GM23338 (cell line): ENCODE results near the gene DHX36. TPM values are rescaled to one million over a fixed set of nuclear protein-coding genes. Genes with fewer than 3 reads are reported as not detected.

Source experiments
- ATAC-seq: fragments of 200-7000 bp; cut with Tn5 transposase; 3 replicates; pipeline ENCODE4 v1.9.1; 2020
- DNase-seq: peaks from one replicate; pipeline ENCODE4 v3.0.0-alpha.2; 2015; ENCODE audit warnings: low spot score
- H2AFZ ChIP-seq: fragments of 200-600 bp; sonication (generic); 2 replicates; pipeline ENCODE4 v1.8.0; 2016; ENCODE audit warnings: antibody characterized with exemption, mild to moderate bottlenecking, moderate library complexity
- H3F3A ChIP-seq: fragments of 200-600 bp; sonication (generic); replicated peaks from 2 replicates; pipeline ENCODE4 v1.8.0; 2017; ENCODE audit warnings: antibody characterized with exemption, mixed run types, low read depth
- H3K27ac ChIP-seq: fragments of 200-600 bp; sonication (generic); 2 replicates; pipeline ENCODE4 v1.6.1; 2016; ENCODE audit warnings: low read depth
- H3K27me3 ChIP-seq: fragments of 200-600 bp; sonication (generic); 2 replicates; pipeline ENCODE4 v1.8.0; 2016; ENCODE audit warnings: mild to moderate bottlenecking, mixed run types, moderate library complexity; ENCODE audit not compliant: insufficient read depth
- H3K36me3 ChIP-seq: fragments of 200-600 bp; sonication (generic); 2 replicates; pipeline ENCODE4 v1.8.0; 2016; ENCODE audit warnings: mild to moderate bottlenecking; ENCODE audit not compliant: insufficient read depth
- H3K4me1 ChIP-seq: fragments of 200-600 bp; sonication (generic); 2 replicates; pipeline ENCODE4 v1.8.0; 2016; ENCODE audit warnings: mild to moderate bottlenecking, moderate library complexity; ENCODE audit not compliant: insufficient read depth
- H3K4me2 ChIP-seq: fragments of 200-600 bp; sonication (generic); 2 replicates; pipeline ENCODE4 v1.7.1; 2017; ENCODE audit warnings: mixed run types
- H3K4me3 ChIP-seq: fragments of 200-600 bp; sonication (generic); 2 replicates; pipeline ENCODE4 v1.6.1; 2016; ENCODE audit warnings: mixed run types
- H3K79me2 ChIP-seq: fragments of 200-600 bp; sonication (generic); replicated peaks from 2 replicates; pipeline ENCODE4 v1.8.0; 2017; ENCODE audit warnings: mild to moderate bottlenecking; ENCODE audit not compliant: insufficient read depth
- H3K9me2 ChIP-seq: fragments of 200-600 bp; sonication (generic); 2 replicates; pipeline ENCODE4 v1.8.0; 2017; ENCODE audit not compliant: insufficient read depth
- H4K20me1 ChIP-seq: fragments of 200-600 bp; sonication (generic); replicated peaks from 2 replicates; pipeline ENCODE4 v1.8.0; 2017; ENCODE audit warnings: mild to moderate bottlenecking; ENCODE audit not compliant: insufficient read depth
- H3K27ac Mint-ChIP-seq: 2 replicates; pipeline ENCODE4 v1.8.0; 2020; ENCODE audit warnings: inconsistent platforms, mild to moderate bottlenecking, moderate library complexity, mixed read lengths
- H3K27me3 Mint-ChIP-seq: 3 replicates; pipeline ENCODE4 v1.8.0; 2022; ENCODE audit warnings: low read depth, mild to moderate bottlenecking, moderate library complexity, mixed read lengths, inconsistent platforms; ENCODE audit not compliant: insufficient read depth, poor library complexity
- H3K36me3 Mint-ChIP-seq: 3 replicates; pipeline ENCODE4 v1.8.0; 2021; ENCODE audit warnings: low read depth, mild to moderate bottlenecking, inconsistent platforms, moderate library complexity, mixed read lengths
- H3K4me1 Mint-ChIP-seq: 3 replicates; pipeline ENCODE4 v1.8.0; 2020; ENCODE audit warnings: mild to moderate bottlenecking, inconsistent platforms, mixed read lengths
- H3K4me3 Mint-ChIP-seq: 3 replicates; pipeline ENCODE4 v1.8.0; 2021; ENCODE audit warnings: moderate library complexity, mild to moderate bottlenecking, inconsistent platforms, mixed read lengths
- H3K9me3 Mint-ChIP-seq: 3 replicates; pipeline ENCODE4 v1.8.0; 2020; ENCODE audit warnings: moderate library complexity, mild to moderate bottlenecking, inconsistent platforms, mixed read lengths
- CREB1 ChIP-seq: fragments of 250-450 bp; sonication (Bioruptor Pico); IDR thresholded peaks from 2 replicates; pipeline ENCODE4 v1.5.0; 2020; ENCODE audit warnings: low read depth, mild to moderate bottlenecking, moderate library complexity
- CTCF ChIP-seq, 2 experiments: fragments of 200-600 bp in 1 of 2; sonication (generic) in 1 of 2; conservative IDR thresholded peaks; 2 replicates each; pipeline versions ENCODE4 v1.5.1 to v1.6.1; 2016 to 2017; ENCODE audit warnings: antibody characterized with exemption in 2 of 2, low read depth in 2 of 2, mild to moderate bottlenecking in 2 of 2, moderate library complexity in 1 of 2
- ETS1 ChIP-seq: IDR thresholded peaks from 2 replicates; pipeline ENCODE4 v1.6.1; 2016; ENCODE audit warnings: antibody characterized with exemption
- EZH2phosphoT487 ChIP-seq: fragments of 200-600 bp; sonication (generic); IDR thresholded peaks from one replicate; pipeline ENCODE4 v1.8.1; 2018; ENCODE audit warnings: antibody characterized with exemption; ENCODE audit not compliant: unreplicated experiment
- JUNB ChIP-seq: IDR thresholded peaks from one replicate; pipeline ENCODE4 v1.6.1; 2016; ENCODE audit warnings: antibody characterized with exemption; ENCODE audit not compliant: unreplicated experiment
- POLR2AphosphoS5 ChIP-seq: IDR thresholded peaks from 2 replicates; pipeline ENCODE4 v1.6.1; 2016; ENCODE audit warnings: antibody characterized with exemption, low read depth
- REST ChIP-seq: IDR thresholded peaks from one replicate; pipeline ENCODE4 v1.6.1; 2018; ENCODE audit warnings: antibody characterized with exemption; ENCODE audit not compliant: unreplicated experiment
- ZNF331 ChIP-seq: fragments of 250-450 bp; sonication (Bioruptor Pico); IDR thresholded peaks from 2 replicates; pipeline ENCODE4 v1.5.0; 2020; ENCODE audit warnings: low read depth, mild to moderate bottlenecking, moderate library complexity
- polyA plus RNA-seq: library from polyadenylated mRNA; unstranded; fragments of >200 nt; fragmentation: Nextera tagmentation; extraction: Ambion mirVana; gene quantifications from 2 replicates; pipeline ENCODE4 v1.2.1, GENCODE V29; 2016
- total RNA-seq: library from RNA; depleted of rRNA; stranded (reverse); fragments of >200 nt; shearing (Covaris generic); gene quantifications from 2 replicates; pipeline ENCODE4 v1.2.3, GENCODE V29; 2014

The DHX36 gene
- total and polyA plus RNA-seq, 2 experiments from 2014 or later: 103 to 110 TPM

GRCh38 chr3:154254527-154254926 is 69.8 kb downstream of the DHX36 start:
- H3K27me3 ChIP-seq: no peaks in the 10 kb centered on the region
- no peak overlapping the region for H3K4me3 ChIP-seq
- Mint-ChIP-seq H3K4me3 (no peak overlapping the region), H3K36me3 (peaks cover 58% of the 10 kb centered on the region), H3K4me1 (peaks cover 13% of the 10 kb centered on the region), H3K27me3 (no peaks in the 10 kb centered on the region), H3K27ac (no peak overlapping the region), H3K9me3 (no peaks in the 10 kb centered on the region)
- no peaks in the 10 kb centered on the region for H3K9me2 ChIP-seq
- peaks cover 12% of the 10 kb centered on the region for H3K4me1 ChIP-seq
- H3K4me2 ChIP-seq: no peak overlapping the region
- H3K27ac ChIP-seq: no peak overlapping the region
- DNase-seq: no peak
- peaks cover 29% of the 10 kb centered on the region; the same call in 1 of the 2 replicates for H3K36me3 ChIP-seq
- no peak for ATAC-seq
- TF ChIP-seq REST (no peak), EZH2phosphoT487 (no peak), POLR2AphosphoS5 (no peak), ETS1 (no peak)
- no peaks in the 10 kb centered on the region for H3K79me2 ChIP-seq
- 0 out of 2 replicates have a peak, but pooled peaks cover 2% of the 10 kb centered on the region for H4K20me1 ChIP-seq
- H2AFZ ChIP-seq: no peak overlapping the region
- H3F3A ChIP-seq: no peaks in the 10 kb centered on the region; the same call in none of the 2 replicates

- H3F3A ChIP-seq: no peaks in the 10 kb centered on the region; the same call in none of the 2 replicates
- no peak overlapping the region; the same call in 1 of the 2 replicates for H3K27ac Mint-ChIP-seq
- peaks cover 14% of the 10 kb centered on the region for H3K4me1 Mint-ChIP-seq
- H3K9me3 Mint-ChIP-seq: no peaks in the 10 kb centered on the region
- no peaks in the 10 kb centered on the region for H3K27me3 ChIP-seq
- no peak overlapping the region for H3K4me3 Mint-ChIP-seq
- H2AFZ ChIP-seq: no peak overlapping the region
- H3K4me2 ChIP-seq: no peak overlapping the region
- peaks cover 17% of the 10 kb centered on the region for H3K4me1 ChIP-seq
- H4K20me1 ChIP-seq: no peaks in the 10 kb centered on the region
- no peaks in the 10 kb centered on the region for H3K79me2 ChIP-seq
- ATAC-seq: peak; percentile 97
- DNase-seq: peak; percentile 97
- peaks cover 20% of the 10 kb centered on the region; the same call in 1 of the 2 replicates for H3K36me3 ChIP-seq
- H3K27me3 Mint-ChIP-seq: peaks cover 2% of the 10 kb centered on the region
- no peak overlapping the region for H3K27ac ChIP-seq
- no peaks in the 10 kb centered on the region for H3K9me2 ChIP-seq
- H3K4me3 ChIP-seq: no peak overlapping the region
- peaks cover 44% of the 10 kb centered on the region for H3K36me3 Mint-ChIP-seq
- TF ChIP-seq CTCF (conservative IDR thresholded peaks at IDR 0.05; ENCODE audit: low read depth in 2 of 2) (peak; percentile 91 to 95), ETS1 (no peak), JUNB (no peak), ZNF331 (no peak), CREB1 (CRISPR knock-in tag) (no peak)
These were observed 71.3 kb downstream of the DHX36 start for GRCh38 chr3:154252759-154253638.
